ENCODE data around the gene TMEM94. TPM values are rescaled to one million over a fixed set of nuclear protein-coding genes. Genes with fewer than 3 reads are reported as not detected.

The TMEM94 gene
- total RNA-seq, 1 experiment from 2014 or later: 63.4 TPM

GRCh38 chr17:75485688-75486087, 29.3 kb downstream of the TMEM94 start:
- H3K27me3 Mint-ChIP-seq (ENCODE audit: unreplicated experiment): no peaks in the 10 kb centered on the region
- H3K36me3 Mint-ChIP-seq (ENCODE audit: insufficient read depth, unreplicated experiment): peaks cover 15% of the 10 kb centered on the region
- BruUV-seq (replicated peaks): no TSS peak
- TF ChIP-seq CTCF (IDR thresholded peaks at IDR 0.05; ENCODE audit: unreplicated experiment): no peak
- no peak overlapping the region for H3K4me3 Mint-ChIP-seq (ENCODE audit: low read depth, unreplicated experiment)
- no peak overlapping the region for H3K27ac Mint-ChIP-seq (ENCODE audit: unreplicated experiment)
- intact Hi-C loops (cut with micrococcal nuclease; ENCODE audit: unreplicated experiment): no loop called here
- no peaks in the 10 kb centered on the region for H3K9me3 Mint-ChIP-seq (ENCODE audit: low read depth, unreplicated experiment)
- CTCF ChIA-PET: no interaction called here
- no peak for DNase-seq
- H3K4me1 Mint-ChIP-seq (ENCODE audit: low read depth, unreplicated experiment): no peaks in the 10 kb centered on the region

GRCh38 chr17:75486151-75486550, 29.7 kb downstream of the TMEM94 start:
- CTCF ChIA-PET: no interaction called here

GRCh38 chr17:75486951-75487350, 30.5 kb downstream of the TMEM94 start:
- Mint-ChIP-seq H3K36me3 (ENCODE audit: insufficient read depth, unreplicated experiment) (peaks cover 15% of the 10 kb centered on the region), H3K27ac (ENCODE audit: unreplicated experiment) (no peak overlapping the region), H3K4me3 (ENCODE audit: low read depth, unreplicated experiment) (no peak overlapping the region), H3K27me3 (ENCODE audit: unreplicated experiment) (no peaks in the 10 kb centered on the region), H3K9me3 (ENCODE audit: low read depth, unreplicated experiment) (no peaks in the 10 kb centered on the region), H3K4me1 (ENCODE audit: low read depth, unreplicated experiment) (no peaks in the 10 kb centered on the region)
- no TSS peak for BruUV-seq (replicated peaks)
- TF ChIP-seq CTCF (IDR thresholded peaks at IDR 0.05; ENCODE audit: unreplicated experiment): no peak
- CTCF ChIA-PET: no interaction called here
- DNase-seq: no peak
- intact Hi-C loops (cut with micrococcal nuclease; ENCODE audit: unreplicated experiment): no loop called here

More at GRCh38 chr17:75486151-75486550, 29.7 kb downstream of the TMEM94 start:
- no peak for TF ChIP-seq CTCF (IDR thresholded peaks at IDR 0.05; ENCODE audit: unreplicated experiment)
- Mint-ChIP-seq H3K27me3 (ENCODE audit: unreplicated experiment) (no peaks in the 10 kb centered on the region), H3K4me1 (ENCODE audit: low read depth, unreplicated experiment) (no peaks in the 10 kb centered on the region), H3K9me3 (ENCODE audit: low read depth, unreplicated experiment) (no peaks in the 10 kb centered on the region), H3K27ac (ENCODE audit: unreplicated experiment) (no peak overlapping the region), H3K4me3 (ENCODE audit: low read depth, unreplicated experiment) (no peak overlapping the region), H3K36me3 (ENCODE audit: insufficient read depth, unreplicated experiment) (peaks cover 15% of the 10 kb centered on the region)
- intact Hi-C loops (cut with micrococcal nuclease; ENCODE audit: unreplicated experiment): no loop called here
- DNase-seq: no peak
- no TSS peak for BruUV-seq (replicated peaks)

GRCh38 chr17:75487351-75488070, 31.1 kb downstream of the TMEM94 start:
- no peaks in the 10 kb centered on the region for H3K9me3 Mint-ChIP-seq (ENCODE audit: low read depth, unreplicated experiment)
- CTCF ChIA-PET: no interaction called here

More at GRCh38 chr17:75487351-75488070, 31.1 kb downstream of the TMEM94 start:
- H3K4me1 Mint-ChIP-seq (ENCODE audit: low read depth, unreplicated experiment): no peaks in the 10 kb centered on the region
- no peak for DNase-seq
- no peak overlapping the region for H3K27ac Mint-ChIP-seq (ENCODE audit: unreplicated experiment)
- no peak overlapping the region for H3K4me3 Mint-ChIP-seq (ENCODE audit: low read depth, unreplicated experiment)
- intact Hi-C loops (cut with micrococcal nuclease; ENCODE audit: unreplicated experiment): no loop called here
- H3K27me3 Mint-ChIP-seq (ENCODE audit: unreplicated experiment): no peaks in the 10 kb centered on the region
- H3K36me3 Mint-ChIP-seq (ENCODE audit: insufficient read depth, unreplicated experiment): peaks cover 16% of the 10 kb centered on the region
- TF ChIP-seq CTCF (IDR thresholded peaks at IDR 0.05; ENCODE audit: unreplicated experiment): no peak
- BruUV-seq (replicated peaks): no TSS peak
